Liver (tissue), 9 donors: ENCODE data around the gene FES. TPM values are rescaled to one million over a fixed set of nuclear protein-coding genes. Genes with fewer than 3 reads are reported as not detected.

Experiments used
- DNase-seq: peaks from one replicate; pipeline ENCODE4 v3.0.0-alpha.2; 2017; ENCODE audit warnings: low spot score
- H3K27ac ChIP-seq, 2 donors: one replicate each; pipeline ENCODE4 v1.7.0; 2013; ENCODE audit warnings: inconsistent platforms in 2 of 2, low read length in 2 of 2, control low read depth in 1 of 2, low read depth in 1 of 2, mild to moderate bottlenecking in 1 of 2
- H3K27me3 ChIP-seq, 4 donors: one replicate each; pipeline versions ENCODE4 v1.6.1 to v1.7.0; 2013; ENCODE audit warnings: low read length in 3 of 4, inconsistent platforms in 1 of 4, mild to moderate bottlenecking in 1 of 4, moderate library complexity in 1 of 4; ENCODE audit not compliant: control insufficient read depth in 4 of 4, insufficient read depth in 4 of 4
- H3K36me3 ChIP-seq, 4 donors: one replicate each; pipeline versions ENCODE4 v1.6.1 to v1.7.0; 2013; ENCODE audit warnings: low read length in 3 of 4, mild to moderate bottlenecking in 3 of 4, low read depth in 1 of 4, moderate library complexity in 1 of 4; ENCODE audit not compliant: control insufficient read depth in 4 of 4, insufficient read depth in 3 of 4
- H3K4me1 ChIP-seq, 4 donors: one replicate each; pipeline versions ENCODE4 v1.6.1 to v1.7.0; 2013; ENCODE audit warnings: low read length in 3 of 4, mild to moderate bottlenecking in 3 of 4, moderate library complexity in 1 of 4; ENCODE audit not compliant: control insufficient read depth in 4 of 4, insufficient read depth in 4 of 4
- H3K4me3 ChIP-seq, 3 donors: one replicate each; pipeline versions ENCODE4 v1.6.1 to v1.7.0; 2013; ENCODE audit warnings: low read length in 3 of 3, control low read depth in 1 of 3, low read depth in 1 of 3, mild to moderate bottlenecking in 1 of 3
- H3K9ac ChIP-seq, 2 donors: one replicate each; pipeline ENCODE4 v1.7.0; 2013; ENCODE audit warnings: low read length in 2 of 2, mild to moderate bottlenecking in 2 of 2, moderate library complexity in 2 of 2, control low read depth in 1 of 2, low read depth in 1 of 2
- H3K9me3 ChIP-seq, 4 donors: one replicate each; pipeline versions ENCODE4 v1.6.1 to v1.7.0; 2013; ENCODE audit warnings: low read length in 3 of 4; ENCODE audit not compliant: control insufficient read depth in 4 of 4
- FOXA2 ChIP-seq: IDR thresholded peaks from 2 replicates; pipeline ENCODE4 v1.6.1; 2016; ENCODE audit warnings: antibody characterized with exemption
- GABPA ChIP-seq, 2 donors: IDR thresholded peaks in 1 of 2; conservative IDR thresholded peaks in 1 of 2; 2 replicates each; pipeline ENCODE4 v1.6.1; 2016; ENCODE audit warnings: antibody characterized with exemption in 2 of 2, mild to moderate bottlenecking in 1 of 2, moderate library complexity in 1 of 2
- HNF4G ChIP-seq: IDR thresholded peaks from 2 replicates; pipeline ENCODE4 v1.6.1; 2016; ENCODE audit warnings: antibody characterized with exemption
- JUND ChIP-seq, 2 donors: IDR thresholded peaks; 2 replicates each; pipeline ENCODE4 v1.6.1; 2016; ENCODE audit warnings: antibody characterized with exemption in 2 of 2
- NR2F2 ChIP-seq: IDR thresholded peaks from 2 replicates; pipeline ENCODE4 v1.6.1; 2016; ENCODE audit warnings: antibody characterized with exemption
- RXRA ChIP-seq, 2 donors: IDR thresholded peaks; 2 replicates each; pipeline ENCODE4 v1.6.1; 2017 to 2018; ENCODE audit warnings: antibody characterized with exemption in 2 of 2, mild to moderate bottlenecking in 1 of 2
- YY1 ChIP-seq: IDR thresholded peaks from 2 replicates; pipeline ENCODE4 v1.6.1; 2016; ENCODE audit warnings: antibody characterized with exemption, mild to moderate bottlenecking
- whole genome bisulfite sequencing: extraction: QIAGEN DNeasy Blood & Tissue Kit; methylation state at CpG from one replicate; pipeline ENCODE4 v1.1.7; 2013; 5-methylcytosine and 5-hydroxymethylcytosine counted together
- polyA plus RNA-seq, 2 donors: library from polyadenylated mRNA; stranded (reverse) in 1 of 2; unstranded in 1 of 2; fragments of 200-250 nt in 1 of 2; fragments of >200 nt in 1 of 2; fragmentation: Nextera tagmentation in 1 of 2; extraction: Ambion mirVana in 1 of 2; gene quantifications; one replicate each; pipeline versions ENCODE4 v1.2.1 to v1.2.3, GENCODE V29; 2013 to 2015
- total RNA-seq, 2 donors: library from RNA; depleted of rRNA; stranded (reverse); fragments of >200 nt; gene quantifications; one replicate each; pipeline ENCODE4 v1.2.3, GENCODE V29; 2014
- TF ChIP-seq, protein P1 (sequence below): IDR thresholded peaks from 2 replicates; pipeline ENCODE4 v1.6.1; 2016; ENCODE audit warnings: antibody characterized with exemption
- TF ChIP-seq, protein P2 (sequence below): fragments of 150-350 bp; IDR thresholded peaks from 2 replicates; pipeline ENCODE4 v1.5.1; 2017; ENCODE audit warnings: improper control_type of control experiment, low read depth, low read length; ENCODE audit not compliant: missing input control
- TF ChIP-seq, protein P3 (sequence below): IDR thresholded peaks from 2 replicates; pipeline ENCODE4 v1.6.1; 2016; ENCODE audit warnings: antibody characterized with exemption
- TF ChIP-seq, protein P4 (sequence below): IDR thresholded peaks from 2 replicates; pipeline ENCODE4 v1.6.1; 2016; ENCODE audit warnings: antibody characterized with exemption
- donor health status: healthy.
- donor health status: healthy.
- donor health status: healthy.
- donor health status: healthy.
- donor health status: healthy.

FES gene
- total and polyA plus RNA-seq, 4 donors: 12.1 to 43.1 (median 28.8) TPM

DNA sequence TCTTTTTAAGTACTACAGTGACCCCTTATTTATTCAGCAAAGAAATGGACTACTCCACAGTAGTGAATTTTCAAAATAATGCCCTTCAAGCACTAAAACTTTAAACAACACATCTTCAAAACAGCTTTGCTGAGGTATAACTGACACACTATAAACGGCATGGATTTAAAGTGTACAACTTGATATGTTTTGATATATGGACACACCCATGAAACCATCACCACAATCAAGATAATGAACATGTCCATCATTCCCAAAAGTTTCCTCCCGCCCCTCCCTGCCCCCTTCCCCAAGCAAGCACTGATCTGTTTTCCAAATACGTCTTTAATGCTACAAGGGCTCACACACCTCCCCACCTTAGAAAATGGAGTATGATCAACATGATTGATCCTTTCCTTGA is 17.5 kb upstream of the FES start:
- TF ChIP-seq, protein P1, sequence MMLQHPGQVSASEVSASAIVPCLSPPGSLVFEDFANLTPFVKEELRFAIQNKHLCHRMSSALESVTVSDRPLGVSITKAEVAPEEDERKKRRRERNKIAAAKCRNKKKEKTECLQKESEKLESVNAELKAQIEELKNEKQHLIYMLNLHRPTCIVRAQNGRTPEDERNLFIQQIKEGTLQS: no peak

DNA sequence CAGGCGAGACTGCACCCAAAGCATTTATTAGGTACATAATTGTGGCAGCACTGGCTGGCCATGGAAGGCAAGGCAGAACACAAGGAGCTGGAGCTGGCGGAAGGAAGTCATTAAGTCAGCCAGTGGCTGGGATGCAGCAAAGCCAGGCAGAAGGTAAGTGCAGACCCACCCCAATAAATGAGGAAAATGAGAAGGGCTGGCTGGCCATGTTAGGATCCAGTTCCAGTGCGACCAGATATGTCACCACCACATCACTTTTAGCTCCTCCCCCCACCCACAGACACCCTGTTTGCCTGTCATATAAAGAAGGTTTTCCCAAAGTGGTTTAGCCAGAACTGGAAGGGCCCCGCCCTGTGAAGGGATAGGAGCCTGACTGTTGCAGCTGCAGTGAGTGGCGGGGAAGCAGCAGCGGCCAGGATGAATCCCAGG is 16.0 kb upstream of the FES start, which contains the start of gene FURIN:
FURIN (plus strand) TSS at position 328 of the 429 bp plus-strand sequence. CDS start 7,153 bp downstream, outside the sequence.
- H3K4me1 ChIP-seq: peaks cover 15 to 55% (median 38%) of the 10 kb centered on the region in 4 donors
- H3K4me3 ChIP-seq: no peak within 1 kb of the TSS
- H3K9me3 ChIP-seq: no peaks in the 10 kb centered on the region
- H3K27me3 ChIP-seq: no peaks in the 10 kb centered on the region
- no peaks in the 10 kb centered on the region for H3K36me3 ChIP-seq
- DNase-seq: no peak
- peak within 1 kb of the TSS; percentile 88 to 90 for H3K27ac ChIP-seq
- 87% methylated on average over 6 of the region's 6 CpGs for WGBS
- TF ChIP-seq, protein P2, sequence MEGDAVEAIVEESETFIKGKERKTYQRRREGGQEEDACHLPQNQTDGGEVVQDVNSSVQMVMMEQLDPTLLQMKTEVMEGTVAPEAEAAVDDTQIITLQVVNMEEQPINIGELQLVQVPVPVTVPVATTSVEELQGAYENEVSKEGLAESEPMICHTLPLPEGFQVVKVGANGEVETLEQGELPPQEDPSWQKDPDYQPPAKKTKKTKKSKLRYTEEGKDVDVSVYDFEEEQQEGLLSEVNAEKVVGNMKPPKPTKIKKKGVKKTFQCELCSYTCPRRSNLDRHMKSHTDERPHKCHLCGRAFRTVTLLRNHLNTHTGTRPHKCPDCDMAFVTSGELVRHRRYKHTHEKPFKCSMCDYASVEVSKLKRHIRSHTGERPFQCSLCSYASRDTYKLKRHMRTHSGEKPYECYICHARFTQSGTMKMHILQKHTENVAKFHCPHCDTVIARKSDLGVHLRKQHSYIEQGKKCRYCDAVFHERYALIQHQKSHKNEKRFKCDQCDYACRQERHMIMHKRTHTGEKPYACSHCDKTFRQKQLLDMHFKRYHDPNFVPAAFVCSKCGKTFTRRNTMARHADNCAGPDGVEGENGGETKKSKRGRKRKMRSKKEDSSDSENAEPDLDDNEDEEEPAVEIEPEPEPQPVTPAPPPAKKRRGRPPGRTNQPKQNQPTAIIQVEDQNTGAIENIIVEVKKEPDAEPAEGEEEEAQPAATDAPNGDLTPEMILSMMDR: no peak
- TF ChIP-seq NR2F2 (no peak), RXRA (IDR thresholded peaks at IDR 0.05) (no peak), FOXA2 (no peak), HNF4G (no peak), JUND (IDR thresholded peaks at IDR 0.05) (no peak), GABPA (IDR thresholded peaks at IDR 0.05 in 1 of 2, conservative IDR thresholded peaks at IDR 0.05 in 1 of 2) (no peak)
- TF ChIP-seq, protein P3, sequence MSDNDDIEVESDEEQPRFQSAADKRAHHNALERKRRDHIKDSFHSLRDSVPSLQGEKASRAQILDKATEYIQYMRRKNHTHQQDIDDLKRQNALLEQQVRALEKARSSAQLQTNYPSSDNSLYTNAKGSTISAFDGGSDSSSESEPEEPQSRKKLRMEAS: no peak
- TF ChIP-seq, protein P1: no peak
- TF ChIP-seq, protein P4, sequence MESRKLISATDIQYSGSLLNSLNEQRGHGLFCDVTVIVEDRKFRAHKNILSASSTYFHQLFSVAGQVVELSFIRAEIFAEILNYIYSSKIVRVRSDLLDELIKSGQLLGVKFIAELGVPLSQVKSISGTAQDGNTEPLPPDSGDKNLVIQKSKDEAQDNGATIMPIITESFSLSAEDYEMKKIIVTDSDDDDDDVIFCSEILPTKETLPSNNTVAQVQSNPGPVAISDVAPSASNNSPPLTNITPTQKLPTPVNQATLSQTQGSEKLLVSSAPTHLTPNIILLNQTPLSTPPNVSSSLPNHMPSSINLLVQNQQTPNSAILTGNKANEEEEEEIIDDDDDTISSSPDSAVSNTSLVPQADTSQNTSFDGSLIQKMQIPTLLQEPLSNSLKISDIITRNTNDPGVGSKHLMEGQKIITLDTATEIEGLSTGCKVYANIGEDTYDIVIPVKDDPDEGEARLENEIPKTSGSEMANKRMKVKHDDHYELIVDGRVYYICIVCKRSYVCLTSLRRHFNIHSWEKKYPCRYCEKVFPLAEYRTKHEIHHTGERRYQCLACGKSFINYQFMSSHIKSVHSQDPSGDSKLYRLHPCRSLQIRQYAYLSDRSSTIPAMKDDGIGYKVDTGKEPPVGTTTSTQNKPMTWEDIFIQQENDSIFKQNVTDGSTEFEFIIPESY: no peak
- H3K9ac ChIP-seq: peak within 1 kb of the TSS in 1 of 2 donors; percentile 18

More for the DNA sequence above, 17.5 kb upstream of the FES start:
- WGBS: 90% methylated on average over 3 of the region's 3 CpGs
- Histone ChIP-seq H3K9me3 (no peaks in the 10 kb centered on the region), H3K9ac (no peak overlapping the region), H3K4me3 (no peak overlapping the region), H3K27me3 (no peaks in the 10 kb centered on the region), H3K27ac (peak overlapping the region in 1 of 2 donors; percentile 27), H3K36me3 (no peaks in the 10 kb centered on the region), H3K4me1 (peaks cover 21 to 60% (median 42%) of the 10 kb centered on the region in 4 donors)
- DNase-seq: no peak

DNA sequence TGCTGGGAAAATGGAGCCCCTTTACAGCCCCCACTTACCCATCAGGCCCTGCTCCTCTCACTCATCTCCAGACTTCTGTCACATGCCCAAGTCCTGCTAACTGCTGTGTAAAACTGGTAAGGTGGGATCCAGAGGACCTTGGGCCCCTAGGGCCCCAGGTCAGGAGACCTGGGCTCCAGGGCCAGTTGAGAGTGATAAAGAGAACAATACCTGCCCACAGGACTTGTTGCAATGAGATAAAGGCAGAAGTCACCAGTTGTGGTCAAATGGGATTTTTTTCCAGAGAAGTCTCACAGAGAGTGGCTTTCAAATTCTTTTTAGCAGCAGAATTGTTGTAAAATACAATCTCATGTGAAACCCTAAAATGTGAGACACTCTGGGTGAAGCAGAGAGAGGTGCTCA is 15.2 kb upstream of the FES start:
- Histone ChIP-seq H3K27ac (peak overlapping the region; percentile 88 to 90), H3K36me3 (no peaks in the 10 kb centered on the region), H3K4me1 (peaks cover 10 to 54% (median 37%) of the 10 kb centered on the region in 4 donors), H3K27me3 (no peaks in the 10 kb centered on the region), H3K9me3 (no peaks in the 10 kb centered on the region), H3K9ac (peak overlapping the region in 1 of 2 donors; percentile 18), H3K4me3 (no peak overlapping the region)
- no peak for DNase-seq
- TF ChIP-seq FOXA2 (no peak), YY1 (no peak)
